H1 (cell line): ENCODE measurements around the gene FGFR2. TPM values are rescaled to one million over a fixed set of nuclear protein-coding genes. Genes with fewer than 3 reads are reported as not detected.

Experiments used
- CTCF ChIA-PET: fragments of 300-600 bp; sonication (Branson Sonifier 250); formaldehyde crosslinking; loops from one replicate; lab custom pipeline; 2021; ENCODE audit not compliant: partially characterized antibody; lab: Charles Lee
- POLR2A ChIA-PET: fragments of 300-600 bp; sonication (Branson Sonifier 250); formaldehyde crosslinking; loops from one replicate; lab custom pipeline; 2021; ENCODE audit warnings: inconsistent platforms; ENCODE audit not compliant: partially characterized antibody; lab: Charles Lee
- DNase-seq, 2 experiments: peaks; one replicate each; pipeline versions ENCODE4 v3.0.0 to v3.0.0-alpha.2; 2010 to 2022; ENCODE audit warnings: low spot score in 2 of 2, low read depth in 1 of 2, mixed read lengths in 1 of 2
- FAIRE-seq: peaks from 2 replicates; lab custom pipeline; 2011; peaks lifted over from hg19 to GRCh38; lab: Jason Lieb, UNC
- H2AFZ ChIP-seq: 2 replicates; pipeline ENCODE4 v1.8.1; 2012; ENCODE audit warnings: low read length, inconsistent platforms
- H2AK5ac ChIP-seq: 2 replicates; pipeline ENCODE4 v1.6.1; 2013; ENCODE audit warnings: low read depth, low read length
- H2BK120ac ChIP-seq: replicated peaks from 2 replicates; pipeline ENCODE3; 2013; ENCODE audit warnings: low read depth, low read length, inconsistent platforms
- H2BK12ac ChIP-seq: 2 replicates; pipeline ENCODE4 v1.6.1; 2013; ENCODE audit warnings: low read depth, low read length
- H2BK15ac ChIP-seq: 2 replicates; pipeline ENCODE4 v1.6.1; 2013; ENCODE audit warnings: low read length
- H2BK20ac ChIP-seq: 2 replicates; pipeline ENCODE4 v1.6.1; 2013; ENCODE audit warnings: low read length
- H2BK5ac ChIP-seq: 2 replicates; pipeline ENCODE4 v1.6.1; 2013; ENCODE audit warnings: low read depth, low read length
- H3K14ac ChIP-seq: 2 replicates; pipeline ENCODE4 v1.6.1; 2013; ENCODE audit warnings: inconsistent platforms; ENCODE audit not compliant: insufficient read length
- H3K18ac ChIP-seq: 2 replicates; pipeline ENCODE4 v1.6.1; 2013; ENCODE audit warnings: low read length; ENCODE audit errors: extremely low read depth
- H3K23ac ChIP-seq: 2 replicates; pipeline ENCODE4 v1.6.1; 2013; ENCODE audit warnings: inconsistent platforms; ENCODE audit not compliant: insufficient read length
- H3K23me2 ChIP-seq: 2 replicates; pipeline ENCODE4 v1.6.1; 2013; ENCODE audit warnings: low read depth, low read length
- H3K27ac ChIP-seq: 2 replicates; pipeline ENCODE4 v1.6.1; 2011; ENCODE audit warnings: low read depth, low read length, inconsistent platforms
- H3K27me3 ChIP-seq, 4 experiments: replicated peaks in 1 of 4; 1 replicate in 1 of 4; 2 replicates in 3 of 4; pipeline versions ENCODE4 v1.6.1 to v1.8.1; 2011 to 2013; ENCODE audit warnings: low read length in 3 of 4, mild to moderate bottlenecking in 3 of 4, inconsistent platforms in 2 of 4, mixed read lengths in 2 of 4, moderate library complexity in 1 of 4; ENCODE audit not compliant: control insufficient read depth in 3 of 4, insufficient read depth in 3 of 4; ENCODE audit errors: extremely low read depth in 1 of 4
- H3K36me3 ChIP-seq, 4 experiments: 2 replicates each; pipeline versions ENCODE4 v1.6.1 to v1.8.1; 2011 to 2013; ENCODE audit warnings: mild to moderate bottlenecking in 4 of 4, low read length in 3 of 4, moderate library complexity in 2 of 4, control low read depth in 1 of 4, inconsistent platforms in 1 of 4; ENCODE audit not compliant: insufficient read depth in 4 of 4, control insufficient read depth in 2 of 4
- H3K4ac ChIP-seq: replicated peaks from 2 replicates; pipeline ENCODE3; 2013; ENCODE audit warnings: low read length, low read depth, mixed read lengths, inconsistent platforms; ENCODE audit not compliant: insufficient read length
- H3K4me1 ChIP-seq, 4 experiments: replicated peaks in 1 of 4; 1 replicate in 1 of 4; 2 replicates in 3 of 4; pipeline versions ENCODE4 v1.6.1 to v1.8.1; 2011 to 2013; ENCODE audit warnings: low read length in 3 of 4, inconsistent platforms in 2 of 4, mixed read lengths in 1 of 4; ENCODE audit not compliant: insufficient read depth in 4 of 4, control insufficient read depth in 3 of 4
- H3K4me2 ChIP-seq, 2 experiments: 2 replicates each; pipeline versions ENCODE4 v1.6.1 to v1.8.1; 2011 to 2013; ENCODE audit warnings: low read depth in 2 of 2, low read length in 2 of 2, control low read depth in 1 of 2, inconsistent platforms in 1 of 2, mild to moderate bottlenecking in 1 of 2; ENCODE audit not compliant: insufficient read depth in 1 of 2
- H3K4me3 ChIP-seq, 4 experiments: fragments of 200-600, 300-600 bp in 1 of 4; sonication (generic), shearing (Covaris generic), sonication (Bioruptor Twin) in 1 of 4; 2 replicates each; pipeline versions ENCODE4 v1.5.1 to v1.8.1; 2011 to 2016; ENCODE audit warnings: low read length in 4 of 4, low read depth in 3 of 4, control low read depth in 2 of 4, inconsistent platforms in 2 of 4, mild to moderate bottlenecking in 2 of 4, mixed read lengths in 1 of 4, moderate library complexity in 1 of 4; ENCODE audit not compliant: insufficient read depth in 2 of 4; ENCODE audit errors: extremely low read depth in 1 of 4
- H3K56ac ChIP-seq: replicated peaks from 2 replicates; pipeline ENCODE3; 2013; ENCODE audit warnings: low read depth, mild to moderate bottlenecking, mixed read lengths, low read length, inconsistent platforms; ENCODE audit not compliant: insufficient read length
- H3K79me1 ChIP-seq: 2 replicates; pipeline ENCODE4 v1.6.1; 2013; ENCODE audit warnings: low read depth, low read length, control low read depth
- H3K79me2 ChIP-seq, 2 experiments: 2 replicates each; pipeline versions ENCODE4 v1.6.1 to v1.8.1; 2012 to 2013; ENCODE audit warnings: low read length in 2 of 2, mild to moderate bottlenecking in 2 of 2, inconsistent platforms in 1 of 2; ENCODE audit not compliant: insufficient read depth in 2 of 2, control insufficient read depth in 1 of 2
- H3K9ac ChIP-seq, 4 experiments: replicated peaks in 1 of 4; 1 replicate in 1 of 4; 2 replicates in 3 of 4; pipeline versions ENCODE4 v1.6.1 to v1.8.1; 2011 to 2013; ENCODE audit warnings: low read depth in 3 of 4, low read length in 3 of 4, control low read depth in 2 of 4, mild to moderate bottlenecking in 2 of 4, moderate library complexity in 2 of 4, inconsistent platforms in 1 of 4; ENCODE audit errors: extremely low read depth in 1 of 4
- H3K9me3 ChIP-seq, 2 experiments: 2 replicates each; pipeline versions ENCODE4 v1.6.1 to v1.8.1; 2012 to 2013; ENCODE audit warnings: mild to moderate bottlenecking in 2 of 2, moderate library complexity in 2 of 2, control low read depth in 1 of 2, inconsistent platforms in 1 of 2, low read depth in 1 of 2, low read length in 1 of 2, mixed read lengths in 1 of 2; ENCODE audit not compliant: insufficient read depth in 2 of 2
- H4K20me1 ChIP-seq, 2 experiments: replicated peaks in 1 of 2; 2 replicates each; pipeline versions ENCODE3 to v1.8.1; 2011 to 2013; ENCODE audit warnings: inconsistent platforms in 2 of 2, low read length in 2 of 2, mild to moderate bottlenecking in 1 of 2; ENCODE audit not compliant: insufficient read depth in 2 of 2, control insufficient read depth in 1 of 2
- H4K5ac ChIP-seq: 2 replicates; pipeline ENCODE4 v1.6.1; 2013; ENCODE audit warnings: low read length, low read depth, mixed read lengths, inconsistent platforms; ENCODE audit not compliant: insufficient read length
- H4K8ac ChIP-seq: 2 replicates; pipeline ENCODE4 v1.8.0; 2013; ENCODE audit warnings: mild to moderate bottlenecking, moderate library complexity, low read length, inconsistent platforms; ENCODE audit not compliant: insufficient read depth; ENCODE audit errors: extremely low read depth
- H4K91ac ChIP-seq: replicated peaks from 2 replicates; pipeline ENCODE3; 2013; ENCODE audit warnings: low read length, mixed read lengths, inconsistent platforms; ENCODE audit not compliant: insufficient read length
- CTBP2 ChIP-seq: IDR thresholded peaks from 2 replicates; pipeline ENCODE4 v1.7.0; 2011; ENCODE audit warnings: borderline replicate concordance, mild to moderate bottlenecking, moderate library complexity, mixed read lengths, low read length; ENCODE audit not compliant: insufficient read depth, insufficient read length
- EZH2 ChIP-seq: fragments of 200-600 bp; sonication (generic); IDR thresholded peaks from 2 replicates; pipeline ENCODE4 v1.7.1; 2012; ENCODE audit warnings: low read depth, mild to moderate bottlenecking, moderate library complexity, low read length, inconsistent platforms; ENCODE audit not compliant: severe bottlenecking
- GABPA ChIP-seq: IDR thresholded peaks from 2 replicates; pipeline ENCODE4 v1.6.1; 2011; ENCODE audit warnings: mild to moderate bottlenecking, low read length, moderate library complexity, borderline replicate concordance; ENCODE audit not compliant: insufficient read depth
- HDAC2 ChIP-seq, 2 experiments: fragments of 300-600 bp in 1 of 2; sonication (generic) in 1 of 2; IDR thresholded peaks; 2 replicates each; pipeline ENCODE4 v1.6.1; 2011 to 2012; ENCODE audit warnings: low read depth in 2 of 2, low read length in 2 of 2, mild to moderate bottlenecking in 2 of 2, moderate library complexity in 2 of 2, borderline replicate concordance in 1 of 2, inconsistent platforms in 1 of 2
- SRF ChIP-seq: IDR thresholded peaks from 2 replicates; pipeline ENCODE4 v1.6.1; 2011; ENCODE audit warnings: mild to moderate bottlenecking, low read depth, low read length, moderate library complexity
- TAF1 ChIP-seq: IDR thresholded peaks from 2 replicates; pipeline ENCODE4 v1.6.1; 2011; ENCODE audit warnings: mild to moderate bottlenecking, low read depth, low read length
- TAF7 ChIP-seq: optimal IDR thresholded peaks from 2 replicates; pipeline ENCODE3; 2011; ENCODE audit warnings: low read depth, mild to moderate bottlenecking, inconsistent platforms, low read length, moderate library complexity, borderline replicate concordance
- WGBS, 2 experiments: shearing (Covaris generic) in 1 of 2; methylation state at CpG; one replicate each; pipeline versions ENCODE4 v1.1.6 to v1.1.7; 2013 to 2015; ENCODE audit warnings: low lambda C conversion rate in 2 of 2, mixed read lengths in 2 of 2, inconsistent platforms in 1 of 2, low coverage in 1 of 2, missing lambda C conversion rate in 1 of 2; ENCODE audit not compliant: insufficient replicate concordance in 2 of 2, insufficient coverage in 1 of 2, insufficient read length in 1 of 2; ENCODE audit errors: extremely low coverage in 1 of 2, missing lambda C conversion rate in 1 of 2; 5-methylcytosine and 5-hydroxymethylcytosine counted together
- polyA plus RNA-seq, 7 experiments: library from polyadenylated mRNA; depleted of rRNA in 3 of 7; stranded (reverse) in 5 of 7; unstranded in 2 of 7; fragments of >200 nt in 5 of 7; fragments of 200-250 nt in 2 of 7; gene quantifications; 1 replicate in 5 of 7; 2 replicates in 1 of 7; 4 replicates in 1 of 7; pipeline versions ENCODE4 v1.2.1 to v1.2.3, GENCODE V29; 2011 to 2013; ENCODE audit warnings: missing spikeins in 2 of 7, mixed read lengths in 2 of 7
- total RNA-seq: library from RNA; stranded (reverse); fragmentation: NEBNext Ultra II Directional; extraction: Animal tissue kit (Norgen Biotek cat#: 25700); gene quantifications from 2 replicates; pipeline ENCODE4 v1.2.1, GENCODE V29; 2021
- TF ChIP-seq, protein P1 (sequence below): IDR thresholded peaks from 2 replicates; pipeline ENCODE4 v1.6.1; 2011; ENCODE audit warnings: low read length, improper control_type of control experiment
- TF ChIP-seq, protein P2 (sequence below): IDR thresholded peaks from 2 replicates; pipeline ENCODE4 v1.6.1; 2012; ENCODE audit warnings: inconsistent platforms

Gene FGFR2
- total and polyA plus RNA-seq, 2 of the 8 experiments (the other 6 are each of a cell fraction or from before 2014, with no cell fraction given) = 50.2 to 81.2 TPM

- Histone ChIP-seq H2AK5ac (no peak overlapping the region), H3K9ac (no peak overlapping the region; a peak in 1 of 7 replicates), H3K79me1 (no peaks in the 10 kb centered on the region), H3K18ac (no peak overlapping the region), H4K5ac (no peak overlapping the region), H3K56ac (no peak overlapping the region), H4K8ac (no peak overlapping the region), H2BK5ac (no peak overlapping the region), H3K23me2 (no peaks in the 10 kb centered on the region), H4K20me1 (no peaks in the 10 kb centered on the region), H3K9me3 (peaks cover 7 to 15% of the 10 kb centered on the region in 2 experiments; a peak in 3 of 4 replicates), H3K4me3 (no peak overlapping the region), H2BK20ac (no peak overlapping the region), H3K23ac (no peak overlapping the region), H3K36me3 (no peaks in the 10 kb centered on the region), H3K27me3 (no peaks in the 10 kb centered on the region; a peak in 1 of 7 replicates), H3K27ac (no peak overlapping the region), H3K14ac (no peak overlapping the region), H2BK15ac (no peak overlapping the region), H3K4me2 (no peak overlapping the region), H3K4ac (no peak overlapping the region), H2AFZ (no peak overlapping the region), H3K4me1 (no peaks in the 10 kb centered on the region), H2BK120ac (no peak overlapping the region), H2BK12ac (no peak overlapping the region; the same call in 1 of the 2 replicates), H3K79me2 (no peaks in the 10 kb centered on the region), H4K91ac (no peak overlapping the region)
- no peak for FAIRE-seq
- ChIA-PET CTCF (interaction anchor here (0.6 to 1.2 kb wide), 2 partner anchors 43 to 606 kb away, joined by 3 to 4 read pairs; no protein-coding TSS in a partner anchor), POLR2A (interaction anchor here (1.0 kb wide), 1 partner anchor 8 kb away, joined by 5 read pairs; no protein-coding TSS in a partner anchor)
- no peak for DNase-seq
- 85% methylated on average over 9 of the region's 9 CpGs; no CpG with 5 or more reads in 1 of the 2 experiments for WGBS, 2 experiments
- no peak for TF ChIP-seq HDAC2 (IDR thresholded peaks at IDR 0.05; ENCODE audit: borderline replicate concordance in 1 of 2, low read depth in 2 of 2, low read length in 2 of 2)
- TF ChIP-seq TAF7 = no peak
- no peak for TF ChIP-seq GABPA
- TF ChIP-seq, protein P1, sequence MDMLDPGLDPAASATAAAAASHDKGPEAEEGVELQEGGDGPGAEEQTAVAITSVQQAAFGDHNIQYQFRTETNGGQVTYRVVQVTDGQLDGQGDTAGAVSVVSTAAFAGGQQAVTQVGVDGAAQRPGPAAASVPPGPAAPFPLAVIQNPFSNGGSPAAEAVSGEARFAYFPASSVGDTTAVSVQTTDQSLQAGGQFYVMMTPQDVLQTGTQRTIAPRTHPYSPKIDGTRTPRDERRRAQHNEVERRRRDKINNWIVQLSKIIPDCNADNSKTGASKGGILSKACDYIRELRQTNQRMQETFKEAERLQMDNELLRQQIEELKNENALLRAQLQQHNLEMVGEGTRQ = no peak
- TF ChIP-seq CTBP2 = no peak
- no peak for TF ChIP-seq SRF
- TF ChIP-seq TAF1 = no peak
- TF ChIP-seq, protein P2, sequence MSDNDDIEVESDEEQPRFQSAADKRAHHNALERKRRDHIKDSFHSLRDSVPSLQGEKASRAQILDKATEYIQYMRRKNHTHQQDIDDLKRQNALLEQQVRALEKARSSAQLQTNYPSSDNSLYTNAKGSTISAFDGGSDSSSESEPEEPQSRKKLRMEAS = no peak
- TF ChIP-seq EZH2 = no peak
Observed at GRCh38 chr10:121614613-121615434, 16.6 kb upstream of the FGFR2 start.
